ENCODE results near the gene NPHS1.
"Not testable (repeated sequence)": the region's sequence is repeated elsewhere in the genome, so short reads cannot be mapped to it uniquely, and the experiment has no call there.

Gene NPHS1

GRCh38 chr19:35879068-35879467 lies 26.8 kb upstream of the NPHS1 start:
- DNase-seq (ENCODE audit: low spot score) = no peak

- no peak for DNase-seq (ENCODE audit: low spot score)
These were observed 22.2 kb upstream of the NPHS1 start for GRCh38 chr19:35874392-35874930.

- DNase-seq (ENCODE audit: low spot score) = no peak
These were observed 19.9 kb upstream of the NPHS1 start for GRCh38 chr19:35872180-35872579.

- no peak for DNase-seq (ENCODE audit: low spot score)
These were observed 19.3 kb upstream of the NPHS1 start for GRCh38 chr19:35871611-35872010.

GRCh38 chr19:35870798-35871197 lies 18.5 kb upstream of the NPHS1 start:
- no peak for DNase-seq (ENCODE audit: low spot score)

- not testable (repeated sequence) for DNase-seq (ENCODE audit: low spot score)
These were observed 17.9 kb upstream of the NPHS1 start for GRCh38 chr19:35870124-35870736.

- no peak for DNase-seq (ENCODE audit: low spot score)
These were observed 17.2 kb upstream of the NPHS1 start for GRCh38 chr19:35869327-35870123.

- no peak for DNase-seq (ENCODE audit: low spot score)
These were observed 16.6 kb upstream of the NPHS1 start for GRCh38 chr19:35868823-35869326.

- peak; percentile 65 for DNase-seq (ENCODE audit: low spot score)
These were observed 16.0 kb upstream of the NPHS1 start, which contains the start of gene APLP1 for GRCh38 chr19:35868172-35868822. APLP1 (plus strand) TSS chr19:35868574; CDS start chr19:35868637, 63 bp downstream.

- no peak for DNase-seq (ENCODE audit: low spot score)
These were observed 10.7 kb upstream of the NPHS1 start for GRCh38 chr19:35863018-35863417.

- DNase-seq (ENCODE audit: low spot score) = no peak
These were observed 10.2 kb upstream of the NPHS1 start for GRCh38 chr19:35862528-35862927.

GRCh38 chr19:35861640-35862160 lies 9.4 kb upstream of the NPHS1 start:
- no peak for DNase-seq (ENCODE audit: low spot score)

GRCh38 chr19:35860818-35861639 lies 8.7 kb upstream of the NPHS1 start:
- DNase-seq (ENCODE audit: low spot score) = peak; percentile 96

- no peak for DNase-seq (ENCODE audit: low spot score)
These were observed 8.1 kb upstream of the NPHS1 start for GRCh38 chr19:35860436-35860817.

- no peak for DNase-seq (ENCODE audit: low spot score)
These were observed 7.1 kb upstream of the NPHS1 start for GRCh38 chr19:35859414-35859813.

GRCh38 chr19:35858311-35858710 lies 6.0 kb upstream of the NPHS1 start:
- DNase-seq (ENCODE audit: low spot score) = no peak

GRCh38 chr19:35856546-35857149 lies 4.3 kb upstream of the NPHS1 start, which contains the start of gene KIRREL2:
KIRREL2 (plus strand) TSS chr19:35856911; CDS start chr19:35857120, 209 bp downstream.
- DNase-seq (ENCODE audit: low spot score) = no peak

- no peak for DNase-seq (ENCODE audit: low spot score)
These were observed 893 bp upstream of the NPHS1 start for GRCh38 chr19:35853038-35853756.

GRCh38 chr19:35851213-35852028 lies 883 bp downstream of the NPHS1 start:
- no peak for DNase-seq (ENCODE audit: low spot score)

Data from HuH-7.5 (cell line).